OCI-LY7 (cell line): ENCODE measurements around the gene CTNNA3.

Source experiments
- EZH2phosphoT487 ChIP-seq: fragments of 200-600 bp; sonication (generic); IDR thresholded peaks from 2 replicates; pipeline ENCODE4 v1.6.1; 2018; ENCODE audit warnings: low read depth, borderline replicate concordance, mild to moderate bottlenecking, mixed run types, antibody characterized with exemption, low read length, moderate library complexity, mixed read lengths
- TF ChIP-seq, protein P1 (sequence below): fragments of 200-600 bp; sonication (generic); conservative IDR thresholded peaks from 2 replicates; pipeline ENCODE4 v1.5.1; 2014; ENCODE audit warnings: mild to moderate bottlenecking, antibody characterized with exemption, low read length, moderate library complexity, mixed read lengths

DNA sequence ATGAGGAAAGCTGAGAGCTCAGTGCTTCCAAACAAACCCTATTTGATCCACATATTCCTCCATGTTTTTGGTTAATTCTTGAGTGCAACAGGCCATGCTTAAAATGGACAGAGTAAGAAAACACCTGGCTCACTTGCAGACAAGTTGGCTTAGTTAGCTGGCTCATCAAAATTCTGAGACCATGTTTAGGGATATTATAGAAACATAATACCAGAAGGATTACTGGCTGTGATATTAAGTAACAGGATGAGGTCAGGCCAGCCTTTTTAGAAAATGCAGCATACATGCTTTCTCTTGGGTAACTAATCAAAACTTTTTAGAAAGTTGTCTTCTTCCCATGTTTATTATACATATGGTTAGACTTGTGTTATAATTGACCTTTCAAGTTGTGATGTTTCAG is 1637.4 kb downstream of the CTNNA3 start:
- TF ChIP-seq, protein P1, sequence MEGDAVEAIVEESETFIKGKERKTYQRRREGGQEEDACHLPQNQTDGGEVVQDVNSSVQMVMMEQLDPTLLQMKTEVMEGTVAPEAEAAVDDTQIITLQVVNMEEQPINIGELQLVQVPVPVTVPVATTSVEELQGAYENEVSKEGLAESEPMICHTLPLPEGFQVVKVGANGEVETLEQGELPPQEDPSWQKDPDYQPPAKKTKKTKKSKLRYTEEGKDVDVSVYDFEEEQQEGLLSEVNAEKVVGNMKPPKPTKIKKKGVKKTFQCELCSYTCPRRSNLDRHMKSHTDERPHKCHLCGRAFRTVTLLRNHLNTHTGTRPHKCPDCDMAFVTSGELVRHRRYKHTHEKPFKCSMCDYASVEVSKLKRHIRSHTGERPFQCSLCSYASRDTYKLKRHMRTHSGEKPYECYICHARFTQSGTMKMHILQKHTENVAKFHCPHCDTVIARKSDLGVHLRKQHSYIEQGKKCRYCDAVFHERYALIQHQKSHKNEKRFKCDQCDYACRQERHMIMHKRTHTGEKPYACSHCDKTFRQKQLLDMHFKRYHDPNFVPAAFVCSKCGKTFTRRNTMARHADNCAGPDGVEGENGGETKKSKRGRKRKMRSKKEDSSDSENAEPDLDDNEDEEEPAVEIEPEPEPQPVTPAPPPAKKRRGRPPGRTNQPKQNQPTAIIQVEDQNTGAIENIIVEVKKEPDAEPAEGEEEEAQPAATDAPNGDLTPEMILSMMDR, result no peak
- TF ChIP-seq EZH2phosphoT487, result no peak
